Measurements from ENCODE around the gene PRKN. TPM values are rescaled to one million over a fixed set of nuclear protein-coding genes. Genes with fewer than 3 reads are reported as not detected.
A peak's percentile ranks its signal among the peaks of the same experiment; 100 is the strongest.

PRKN gene
- total RNA-seq, 4 donors from 2014 or later, result 6.3 to 11.9 (median 9.5) TPM

DNA sequence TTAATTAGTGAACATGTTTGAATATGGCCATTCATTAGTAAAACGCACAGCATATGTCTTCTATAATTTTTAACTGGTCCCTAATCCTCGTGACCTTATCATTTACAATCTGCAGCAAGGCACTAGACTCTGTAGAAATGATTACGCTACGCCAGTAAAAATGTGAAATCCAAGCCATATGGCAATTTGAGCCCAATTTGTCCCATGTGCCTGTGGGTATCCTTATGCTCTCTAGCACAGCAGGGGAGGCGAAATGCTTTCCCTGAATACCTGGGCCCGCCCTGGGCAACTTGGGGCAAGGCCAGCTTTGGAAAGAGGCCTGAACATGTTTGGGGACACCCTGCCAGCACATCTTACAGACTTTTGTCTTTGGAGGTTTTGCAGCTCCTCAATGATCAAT is 1331.0 kb downstream of the PRKN start:
- H3K4me3 ChIP-seq (ENCODE audit: low read depth, poor library complexity, severe bottlenecking), result no peak overlapping the region
- TF ChIP-seq, protein P1, sequence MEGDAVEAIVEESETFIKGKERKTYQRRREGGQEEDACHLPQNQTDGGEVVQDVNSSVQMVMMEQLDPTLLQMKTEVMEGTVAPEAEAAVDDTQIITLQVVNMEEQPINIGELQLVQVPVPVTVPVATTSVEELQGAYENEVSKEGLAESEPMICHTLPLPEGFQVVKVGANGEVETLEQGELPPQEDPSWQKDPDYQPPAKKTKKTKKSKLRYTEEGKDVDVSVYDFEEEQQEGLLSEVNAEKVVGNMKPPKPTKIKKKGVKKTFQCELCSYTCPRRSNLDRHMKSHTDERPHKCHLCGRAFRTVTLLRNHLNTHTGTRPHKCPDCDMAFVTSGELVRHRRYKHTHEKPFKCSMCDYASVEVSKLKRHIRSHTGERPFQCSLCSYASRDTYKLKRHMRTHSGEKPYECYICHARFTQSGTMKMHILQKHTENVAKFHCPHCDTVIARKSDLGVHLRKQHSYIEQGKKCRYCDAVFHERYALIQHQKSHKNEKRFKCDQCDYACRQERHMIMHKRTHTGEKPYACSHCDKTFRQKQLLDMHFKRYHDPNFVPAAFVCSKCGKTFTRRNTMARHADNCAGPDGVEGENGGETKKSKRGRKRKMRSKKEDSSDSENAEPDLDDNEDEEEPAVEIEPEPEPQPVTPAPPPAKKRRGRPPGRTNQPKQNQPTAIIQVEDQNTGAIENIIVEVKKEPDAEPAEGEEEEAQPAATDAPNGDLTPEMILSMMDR (IDR thresholded peaks at IDR 0.05), result no peak
- no peak for TF ChIP-seq POLR2A (IDR thresholded peaks at IDR 0.05)
- no peak for DNase-seq (ENCODE audit: low spot score in 2 of 2)
- intact Hi-C loops (cut with DNase I; ENCODE audit: low total_unique reads), result no loop called here
- 57 to 60% methylated on average over 6 of the region's 6 CpGs for WGBS, 2 donors

DNA sequence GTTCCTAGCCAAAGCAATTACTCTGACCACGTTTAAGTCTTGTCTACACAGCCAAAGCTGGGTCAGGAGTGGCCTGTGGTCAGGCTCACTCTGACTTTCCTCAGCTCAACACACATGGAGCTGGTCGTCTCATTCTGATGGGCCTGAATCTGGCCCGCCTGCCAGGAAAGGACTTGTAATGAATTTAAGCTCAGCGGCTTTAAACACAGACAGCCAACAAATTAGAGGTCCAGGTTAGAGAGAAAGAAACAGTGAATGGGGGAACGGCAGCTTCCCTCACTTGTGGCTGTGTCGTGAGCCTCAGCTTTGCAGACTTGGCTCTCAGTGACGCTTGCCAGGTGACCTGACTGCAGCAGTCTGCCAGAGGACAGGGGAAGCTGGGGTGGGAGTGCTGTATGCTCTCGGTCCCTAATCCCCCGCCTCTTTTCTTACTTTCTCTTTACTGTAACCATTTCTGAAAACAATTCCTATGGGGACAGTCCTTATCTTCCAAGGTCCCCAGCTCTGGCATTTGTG is 1331.8 kb downstream of the PRKN start:
- TF ChIP-seq, protein P1 (IDR thresholded peaks at IDR 0.05), result no peak
- no peak for TF ChIP-seq POLR2A (IDR thresholded peaks at IDR 0.05)
- DNase-seq (ENCODE audit: low spot score in 2 of 2), result no peak
- no peak overlapping the region for H3K4me3 ChIP-seq (ENCODE audit: low read depth, poor library complexity, severe bottlenecking)
- WGBS, 2 donors, result 79 to 83% methylated on average over 9 of the region's 9 CpGs
- intact Hi-C loops (cut with DNase I; ENCODE audit: low total_unique reads), result no loop called here

DNA sequence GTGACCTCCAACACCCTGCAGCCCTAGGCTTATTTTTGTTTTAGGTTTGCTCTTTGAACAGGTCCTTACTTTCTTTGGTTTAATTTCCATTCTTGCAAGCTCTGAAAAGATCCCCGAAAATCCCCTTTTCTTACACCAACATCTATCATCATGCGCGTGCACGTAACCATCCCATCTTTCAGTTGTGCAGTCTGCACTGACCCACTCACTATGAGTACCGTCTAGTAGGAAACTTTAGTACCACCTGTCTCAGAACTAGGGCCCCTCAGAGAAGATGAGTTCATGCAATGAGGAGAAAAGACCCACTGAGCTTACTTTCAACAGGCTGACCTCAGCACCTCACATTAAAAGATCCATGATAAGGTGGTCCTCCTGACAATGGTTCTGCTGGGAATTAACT is 1333.1 kb downstream of the PRKN start:
- WGBS, 2 donors, result 75 to 78% methylated on average over 5 of the region's 5 CpGs
- H3K4me3 ChIP-seq (ENCODE audit: low read depth, poor library complexity, severe bottlenecking), result no peak overlapping the region
- TF ChIP-seq, protein P1 (IDR thresholded peaks at IDR 0.05), result no peak
- no peak for TF ChIP-seq POLR2A (IDR thresholded peaks at IDR 0.05)
- DNase-seq (ENCODE audit: low spot score in 2 of 2), result no peak
- intact Hi-C loops (cut with DNase I; ENCODE audit: low total_unique reads), result no loop called here

DNA sequence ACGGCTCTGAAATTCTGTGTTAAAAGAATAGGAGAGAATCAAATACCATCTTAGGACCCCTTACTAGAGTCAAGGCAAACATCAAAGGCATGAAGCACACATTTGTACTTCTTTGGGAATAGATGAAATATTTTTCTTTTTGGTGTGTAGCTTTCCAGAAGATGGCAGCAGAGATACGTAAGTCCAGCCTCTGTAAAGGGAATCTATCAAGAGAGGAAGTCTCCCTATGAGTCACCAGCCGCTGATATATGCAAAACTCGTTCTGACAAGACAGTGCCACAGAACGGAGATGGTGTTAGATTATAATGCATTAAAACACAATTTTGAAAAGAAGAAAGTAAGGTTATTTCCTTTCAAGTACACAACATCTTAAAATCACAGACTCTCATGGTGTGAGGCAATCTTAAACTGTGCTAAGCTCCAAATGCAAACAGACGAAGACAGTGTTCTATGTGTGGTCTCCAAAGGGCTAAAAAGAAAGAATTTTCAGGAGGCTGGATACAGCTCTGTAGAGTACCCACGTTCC is 1333.7 kb downstream of the PRKN start:
- 5 to 7% methylated on average over 7 of the region's 7 CpGs for WGBS, 2 donors

GRCh38 chr6:161393292-161393691 is 1334.3 kb downstream of the PRKN start:
- intact Hi-C loops (cut with DNase I; ENCODE audit: low total_unique reads), result no loop called here
- 65 to 67% methylated on average over 3 of the region's 3 CpGs for WGBS, 2 donors
- DNase-seq (ENCODE audit: low spot score in 2 of 2), result no peak
- no peak for TF ChIP-seq POLR2A (IDR thresholded peaks at IDR 0.05)
- TF ChIP-seq, protein P1 (IDR thresholded peaks at IDR 0.05), result no peak
- no peak overlapping the region for H3K4me3 ChIP-seq (ENCODE audit: low read depth, poor library complexity, severe bottlenecking)

More for the DNA sequence above, 1333.7 kb downstream of the PRKN start:
- no peak for TF ChIP-seq POLR2A (IDR thresholded peaks at IDR 0.05)
- TF ChIP-seq, protein P1 (IDR thresholded peaks at IDR 0.05), result peak in 1 of 3 donors; percentile 15
- peak in 1 of 2 donors; percentile 68 for DNase-seq (ENCODE audit: low spot score in 2 of 2)
- intact Hi-C loops (cut with DNase I; ENCODE audit: low total_unique reads), result no loop called here
- no peak overlapping the region for H3K4me3 ChIP-seq (ENCODE audit: low read depth, poor library complexity, severe bottlenecking)

- intact Hi-C loops (cut with DNase I; ENCODE audit: low total_unique reads), result no loop called here
- H3K4me3 ChIP-seq (ENCODE audit: low read depth, poor library complexity, severe bottlenecking), result no peak overlapping the region
- WGBS, 2 donors, result 85 to 86% methylated on average over 3 of the region's 3 CpGs
- no peak for TF ChIP-seq POLR2A (IDR thresholded peaks at IDR 0.05)
- TF ChIP-seq, protein P1 (IDR thresholded peaks at IDR 0.05), result no peak
- no peak for DNase-seq (ENCODE audit: low spot score in 2 of 2)
Measured at GRCh38 chr6:161389756-161390155, 1337.8 kb downstream of the PRKN start.
